GM12878 (cell line): Measurements from ENCODE around the gene KIRREL2. TPM values are rescaled to one million over a fixed set of nuclear protein-coding genes. Genes with fewer than 3 reads are reported as not detected.

Experiments used
- ATF2 ChIP-seq: IDR thresholded peaks from 2 replicates; pipeline ENCODE4 v1.6.1; 2012; ENCODE audit warnings: low read length, inconsistent platforms
- CEBPB ChIP-seq, 2 experiments: fragments of 150-350 bp in 1 of 2; IDR thresholded peaks; 2 replicates each; pipeline ENCODE4 v1.6.1; 2012 to 2014; ENCODE audit warnings: low read depth in 2 of 2, low read length in 2 of 2, borderline replicate concordance in 1 of 2, inconsistent platforms in 1 of 2
- CREM ChIP-seq: IDR thresholded peaks from 2 replicates; pipeline ENCODE4 v1.6.1; 2014; ENCODE audit warnings: antibody characterized with exemption, low read depth
- EP300 ChIP-seq, 2 experiments: fragments of 150-350 bp in 1 of 2; IDR thresholded peaks; 2 replicates each; pipeline ENCODE4 v1.6.1; 2011 to 2012; ENCODE audit warnings: low read depth in 2 of 2, low read length in 2 of 2, borderline replicate concordance in 1 of 2, improper control_type of control experiment in 1 of 2, inconsistent platforms in 1 of 2; ENCODE audit not compliant: control insufficient read depth in 1 of 2
- FOXM1 ChIP-seq: IDR thresholded peaks from 2 replicates; pipeline ENCODE4 v1.6.1; 2012; ENCODE audit warnings: low read depth, mild to moderate bottlenecking, inconsistent platforms, low read length, moderate library complexity
- IRF4 ChIP-seq: IDR thresholded peaks from 2 replicates; pipeline ENCODE4 v1.6.1; 2011; ENCODE audit warnings: low read depth, low read length
- IRF5 ChIP-seq: fragments of 450-650 bp; IDR thresholded peaks from 2 replicates; pipeline ENCODE4 v1.6.1; 2017; ENCODE audit warnings: borderline replicate concordance
- PKNOX1 ChIP-seq: fragments of 450-650 bp; IDR thresholded peaks from 2 replicates; pipeline ENCODE4 v1.6.1; 2016; ENCODE audit warnings: mild to moderate bottlenecking
- RAD21 ChIP-seq: IDR thresholded peaks from 2 replicates; pipeline ENCODE4 v1.6.1; 2011; ENCODE audit warnings: mild to moderate bottlenecking, low read depth, low read length, moderate library complexity; ENCODE audit not compliant: insufficient read depth
- SKIL ChIP-seq: fragments of 450-650 bp; IDR thresholded peaks from 2 replicates; pipeline ENCODE4 v1.6.1; 2017; ENCODE audit warnings: mild to moderate bottlenecking, low read depth, inconsistent platforms; ENCODE audit not compliant: poor library complexity, severe bottlenecking
- SMAD5 ChIP-seq: IDR thresholded peaks from 2 replicates; pipeline ENCODE4 v1.6.1; 2016; ENCODE audit warnings: antibody characterized with exemption, low read depth
- ZNF24 ChIP-seq: fragments of 450-650 bp; IDR thresholded peaks from 2 replicates; pipeline ENCODE4 v1.6.1; 2017; ENCODE audit warnings: antibody characterized with exemption, mild to moderate bottlenecking
- ZNF592 ChIP-seq: fragments of 450-650 bp; IDR thresholded peaks from 2 replicates; pipeline ENCODE4 v1.6.1; 2017; ENCODE audit warnings: mild to moderate bottlenecking, moderate library complexity
- ZNF622 ChIP-seq: fragments of 450-650 bp; IDR thresholded peaks from 2 replicates; pipeline ENCODE4 v1.6.1; 2017; ENCODE audit warnings: mild to moderate bottlenecking, inconsistent platforms
- polyA plus RNA-seq, 11 experiments: library from polyadenylated mRNA; depleted of rRNA in 4 of 11; unstranded in 6 of 11; stranded (reverse) in 5 of 11; fragments of >200 nt; fragmentation: Nextera tagmentation in 4 of 11; fragmentation: Illumina TruSeq in 1 of 11; extraction: Ambion mirVana in 4 of 11; extraction: Trizol in 1 of 11; gene quantifications; 1 replicate in 1 of 11; 2 replicates in 10 of 11; pipeline versions ENCODE4 v1.2.1 to v1.2.3, GENCODE V29; 2011 to 2016; ENCODE audit warnings: inconsistent platforms in 2 of 11, missing spikeins in 2 of 11, low read depth in 1 of 11
- total RNA-seq, 4 experiments: library from RNA; depleted of rRNA in 3 of 4; stranded (reverse); fragments of >200 nt in 3 of 4; fragmentation: Illumina TruSeq in 1 of 4; extraction: Trizol in 1 of 4; gene quantifications; 2 replicates each; pipeline versions ENCODE4 v1.2.1 to v1.2.3, GENCODE V29; 2013 to 2021
- TF ChIP-seq, protein P1 (sequence below): fragments of 450-650 bp; IDR thresholded peaks from 2 replicates; pipeline ENCODE4 v1.6.1; 2017; ENCODE audit warnings: antibody characterized with exemption, mild to moderate bottlenecking, moderate library complexity

Gene KIRREL2
- total and polyA plus RNA-seq, 10 of the 15 experiments (the other 5 are each of a cell fraction or from before 2014, with no cell fraction given): 0.03 to 0.06 TPM; not detected in 8

- TF ChIP-seq ATF2: 0 out of 2 replicates have a peak, but pooled peaks have one; percentile 24
- no peak for TF ChIP-seq ZNF622
- TF ChIP-seq, protein P1, sequence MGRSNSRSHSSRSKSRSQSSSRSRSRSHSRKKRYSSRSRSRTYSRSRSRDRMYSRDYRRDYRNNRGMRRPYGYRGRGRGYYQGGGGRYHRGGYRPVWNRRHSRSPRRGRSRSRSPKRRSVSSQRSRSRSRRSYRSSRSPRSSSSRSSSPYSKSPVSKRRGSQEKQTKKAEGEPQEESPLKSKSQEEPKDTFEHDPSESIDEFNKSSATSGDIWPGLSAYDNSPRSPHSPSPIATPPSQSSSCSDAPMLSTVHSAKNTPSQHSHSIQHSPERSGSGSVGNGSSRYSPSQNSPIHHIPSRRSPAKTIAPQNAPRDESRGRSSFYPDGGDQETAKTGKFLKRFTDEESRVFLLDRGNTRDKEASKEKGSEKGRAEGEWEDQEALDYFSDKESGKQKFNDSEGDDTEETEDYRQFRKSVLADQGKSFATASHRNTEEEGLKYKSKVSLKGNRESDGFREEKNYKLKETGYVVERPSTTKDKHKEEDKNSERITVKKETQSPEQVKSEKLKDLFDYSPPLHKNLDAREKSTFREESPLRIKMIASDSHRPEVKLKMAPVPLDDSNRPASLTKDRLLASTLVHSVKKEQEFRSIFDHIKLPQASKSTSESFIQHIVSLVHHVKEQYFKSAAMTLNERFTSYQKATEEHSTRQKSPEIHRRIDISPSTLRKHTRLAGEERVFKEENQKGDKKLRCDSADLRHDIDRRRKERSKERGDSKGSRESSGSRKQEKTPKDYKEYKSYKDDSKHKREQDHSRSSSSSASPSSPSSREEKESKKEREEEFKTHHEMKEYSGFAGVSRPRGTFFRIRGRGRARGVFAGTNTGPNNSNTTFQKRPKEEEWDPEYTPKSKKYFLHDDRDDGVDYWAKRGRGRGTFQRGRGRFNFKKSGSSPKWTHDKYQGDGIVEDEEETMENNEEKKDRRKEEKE: no peak
- peak; percentile 31 to 73; a peak in 2 of 4 replicates for TF ChIP-seq EP300 (IDR thresholded peaks at IDR 0.05; ENCODE audit: borderline replicate concordance in 1 of 2, control insufficient read depth in 1 of 2, low read depth in 2 of 2, low read length in 2 of 2)
- peak; percentile 21; the same call in 1 of the 2 replicates for TF ChIP-seq IRF4
- TF ChIP-seq SKIL: no peak
- TF ChIP-seq RAD21: no peak
- peak; percentile 92 for TF ChIP-seq ZNF592
- peak; percentile 76 for TF ChIP-seq PKNOX1
- TF ChIP-seq FOXM1: peak; percentile 57; the same call in 1 of the 2 replicates
- TF ChIP-seq IRF5: peak; percentile 16; the same call in 1 of the 2 replicates
- TF ChIP-seq CREM: peak; percentile 87
- TF ChIP-seq ZNF24: no peak
- TF ChIP-seq SMAD5: no peak
- no peak for TF ChIP-seq CEBPB (IDR thresholded peaks at IDR 0.05; ENCODE audit: borderline replicate concordance in 1 of 2, low read depth in 2 of 2, low read length in 2 of 2)
These were observed 47.0 kb downstream of the KIRREL2 start (continued) for GRCh38 chr19:35903550-35904179.
